GM20431 (cell line): ENCODE data around the gene SETD3.

Source experiments
- in situ Hi-C: fragments of 300-500 bp; cut with MseI, MboI; formaldehyde crosslinking; loops from one replicate; pipeline ENCODE4 v1.15.0; 2020; ENCODE audit warnings: low sequenced_read_pairs; ENCODE audit not compliant: unreplicated experiment

Gene SETD3

GRCh38 chr14:99465288-99465687 lies 15.4 kb downstream of the SETD3 start:
- in situ Hi-C loops, result no loop called here

GRCh38 chr14:99463974-99464373 lies 16.7 kb downstream of the SETD3 start:
- in situ Hi-C loops, result no loop called here

DNA sequence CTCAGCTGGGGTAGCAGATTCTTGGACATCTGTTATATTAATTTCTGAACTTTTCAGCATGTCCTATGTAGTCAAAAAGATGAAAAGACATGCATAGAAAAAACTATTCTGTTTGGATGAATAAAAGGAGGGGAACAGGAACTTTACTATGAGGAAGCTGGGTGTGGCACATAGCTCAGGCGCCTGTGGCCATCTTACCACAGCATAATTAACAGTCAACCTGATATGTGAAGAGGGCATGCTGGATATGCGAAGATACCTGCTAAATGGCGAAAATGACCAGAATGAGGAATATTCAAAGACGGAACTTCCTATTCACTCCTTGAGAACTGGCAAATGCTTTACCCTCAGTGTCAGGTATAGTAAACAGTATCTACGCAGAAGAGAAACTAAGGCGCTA lies 18.4 kb downstream of the SETD3 start:
- in situ Hi-C loops, result no loop called here

DNA sequence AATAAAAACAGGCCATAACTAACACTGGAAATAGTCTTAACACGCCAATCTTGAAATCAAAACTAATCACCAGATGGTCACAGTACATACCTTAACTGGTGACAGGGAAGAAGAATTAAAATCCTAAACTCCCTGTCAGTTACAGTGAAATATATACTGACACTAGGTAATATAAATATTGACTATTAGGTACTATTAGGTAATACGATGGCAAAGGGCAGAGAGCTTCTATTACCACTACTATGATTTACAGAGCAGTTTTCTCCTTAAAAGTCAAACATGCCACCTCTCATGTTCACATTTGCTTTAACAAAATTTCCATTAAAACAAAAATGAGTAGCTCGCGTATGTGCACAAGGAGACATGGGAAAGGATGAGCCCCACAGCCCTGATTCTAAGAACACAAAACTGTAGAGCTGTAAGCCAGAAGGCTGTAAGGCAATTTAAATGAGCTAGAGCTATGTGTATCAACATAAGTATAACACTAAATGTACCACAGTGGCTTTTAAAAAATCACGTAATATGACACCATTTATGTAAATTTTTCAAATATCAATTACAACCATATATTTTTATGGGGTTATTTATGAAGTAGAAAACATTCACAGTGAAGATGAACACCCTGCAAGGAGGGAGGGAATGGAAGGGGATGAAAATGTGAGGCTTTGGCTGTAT lies 19.1 kb downstream of the SETD3 start:
- in situ Hi-C loops, result no loop called here

- in situ Hi-C loops, result no loop called here
These were observed 19.9 kb downstream of the SETD3 start for GRCh38 chr14:99460793-99461192.

GRCh38 chr14:99459481-99460100 lies 21.1 kb downstream of the SETD3 start:
- in situ Hi-C loops, result no loop called here

DNA sequence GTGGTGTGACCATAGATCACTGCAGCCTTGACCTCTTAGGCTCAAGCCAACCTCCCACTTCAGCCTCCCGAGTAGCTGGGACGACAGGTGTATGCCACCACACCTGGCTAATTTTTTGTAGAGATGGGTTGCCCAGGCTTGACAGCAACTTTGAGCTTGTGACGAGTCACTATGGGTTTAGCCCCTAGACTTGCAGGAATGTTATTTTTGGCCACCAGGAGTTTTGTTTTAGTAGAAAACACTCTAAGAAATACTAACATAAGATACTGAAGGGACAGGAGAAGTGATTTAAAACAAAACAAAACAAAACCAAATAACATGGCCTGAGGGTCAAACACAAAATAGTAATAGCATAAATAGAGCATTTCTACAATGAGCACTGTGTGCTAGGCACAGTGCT lies 26.4 kb downstream of the SETD3 start:
- in situ Hi-C loops, result no loop called here

GRCh38 chr14:99452968-99453367 lies 27.7 kb downstream of the SETD3 start:
- in situ Hi-C loops, result no loop called here

- in situ Hi-C loops, result no loop called here
These were observed 29.4 kb downstream of the SETD3 start for GRCh38 chr14:99451234-99451633.

- in situ Hi-C loops, result no loop called here
These were observed 30.4 kb downstream of the SETD3 start for GRCh38 chr14:99450266-99450665.

GRCh38 chr14:99447739-99448138 lies 32.9 kb downstream of the SETD3 start:
- in situ Hi-C loops, result no loop called here

- in situ Hi-C loops, result no loop called here
These were observed 34.7 kb downstream of the SETD3 start for GRCh38 chr14:99445931-99446330.

DNA sequence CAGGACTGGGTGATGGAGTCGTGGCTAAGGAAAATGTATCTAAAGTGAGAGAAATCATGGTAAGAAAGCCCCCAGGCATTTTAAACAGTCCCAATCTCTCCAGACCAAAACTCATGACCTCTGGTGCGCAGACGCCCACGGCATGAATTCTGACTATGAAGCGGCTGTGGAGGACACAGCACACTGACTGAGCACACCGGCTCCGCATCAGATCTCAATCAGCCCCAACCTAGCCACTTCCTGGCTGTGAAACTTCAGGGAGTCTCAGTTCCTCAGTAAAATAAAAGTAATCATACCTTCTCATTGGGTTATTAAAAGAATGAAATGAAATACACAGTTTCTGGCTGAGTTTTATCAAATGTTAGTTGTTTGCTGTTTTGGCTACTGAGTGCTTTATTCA lies 38.7 kb downstream of the SETD3 start:
- in situ Hi-C loops, result no loop called here

- in situ Hi-C loops, result no loop called here
These were observed 39.3 kb downstream of the SETD3 start for GRCh38 chr14:99441157-99441870.

DNA sequence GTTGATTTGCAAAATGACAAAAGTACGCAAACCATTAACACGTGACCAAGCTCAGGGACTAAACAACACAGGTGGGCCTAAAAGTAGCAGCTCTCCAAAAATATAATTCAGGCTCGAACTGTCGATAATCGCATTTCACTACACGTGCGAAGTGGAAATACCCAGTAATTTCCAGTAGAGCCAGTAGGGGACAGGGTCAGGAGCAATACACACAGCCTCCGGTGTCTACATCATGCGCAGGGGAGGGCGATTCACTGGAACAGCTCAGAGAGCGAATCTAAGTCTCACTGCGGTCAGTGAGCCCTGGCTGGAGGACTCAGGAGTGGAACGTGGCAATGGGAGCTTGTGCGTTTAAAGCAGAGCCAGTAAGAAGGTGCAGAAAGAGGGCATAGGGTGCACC lies 40.4 kb downstream of the SETD3 start:
- in situ Hi-C loops, result no loop called here

- in situ Hi-C loops, result no loop called here
These were observed 43.0 kb downstream of the SETD3 start for GRCh38 chr14:99437706-99438105.

- in situ Hi-C loops, result no loop called here
These were observed 44.1 kb downstream of the SETD3 start for GRCh38 chr14:99436247-99437180.

GRCh38 chr14:99435327-99435726 lies 45.3 kb downstream of the SETD3 start:
- in situ Hi-C loops, result no loop called here

DNA sequence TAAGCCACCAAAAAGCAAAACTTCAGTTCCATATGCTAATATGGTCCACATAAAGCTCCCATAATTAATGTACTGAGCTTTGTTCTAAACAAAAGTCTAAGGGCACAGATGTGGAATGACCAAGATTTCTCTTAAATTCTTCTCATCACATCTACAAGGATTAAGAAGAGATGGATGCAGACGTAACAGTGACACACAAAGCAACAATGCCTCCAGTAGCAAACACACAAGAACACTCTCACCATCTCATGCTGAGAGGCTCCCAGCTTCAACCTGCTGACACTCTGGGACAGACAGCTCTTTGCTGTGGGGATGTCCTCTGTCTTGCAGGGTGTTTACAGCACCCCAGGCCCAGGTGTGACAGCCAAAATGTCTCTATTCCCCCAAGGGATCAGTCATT lies 48.2 kb downstream of the SETD3 start:
- in situ Hi-C loops, result no loop called here

DNA sequence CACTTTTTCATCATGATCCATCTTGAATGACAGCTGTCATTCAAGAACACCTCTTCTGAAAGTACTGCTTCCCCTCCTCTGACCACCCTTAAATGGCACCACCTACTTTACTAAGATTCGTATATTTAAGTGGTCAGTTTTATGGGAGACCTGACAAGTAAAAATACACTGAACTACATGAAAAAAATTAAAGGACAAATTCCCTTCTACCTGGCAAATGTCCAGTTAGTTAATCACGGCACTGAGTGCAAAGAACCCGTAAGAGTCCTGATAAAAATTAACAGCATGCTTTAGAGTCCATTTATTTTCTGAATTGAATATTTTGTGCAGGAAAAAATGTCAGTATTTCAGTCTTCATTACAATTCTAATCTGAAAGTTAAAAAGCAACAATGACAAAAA lies 48.7 kb downstream of the SETD3 start:
- in situ Hi-C loops, result no loop called here
